Central memory CD4-positive, alpha-beta T cell (primary cell): Measurements from ENCODE around the gene TOMM6.
A peak's percentile ranks its signal among the peaks of the same experiment; 100 is the strongest.
"Not testable (repeated sequence)": the region's sequence is repeated elsewhere in the genome, so short reads cannot be mapped to it uniquely, and the experiment has no call there.

Experiments
- DNase-seq: peaks from one replicate; pipeline ENCODE4 v3.0.0; 2022

Gene TOMM6

DNA sequence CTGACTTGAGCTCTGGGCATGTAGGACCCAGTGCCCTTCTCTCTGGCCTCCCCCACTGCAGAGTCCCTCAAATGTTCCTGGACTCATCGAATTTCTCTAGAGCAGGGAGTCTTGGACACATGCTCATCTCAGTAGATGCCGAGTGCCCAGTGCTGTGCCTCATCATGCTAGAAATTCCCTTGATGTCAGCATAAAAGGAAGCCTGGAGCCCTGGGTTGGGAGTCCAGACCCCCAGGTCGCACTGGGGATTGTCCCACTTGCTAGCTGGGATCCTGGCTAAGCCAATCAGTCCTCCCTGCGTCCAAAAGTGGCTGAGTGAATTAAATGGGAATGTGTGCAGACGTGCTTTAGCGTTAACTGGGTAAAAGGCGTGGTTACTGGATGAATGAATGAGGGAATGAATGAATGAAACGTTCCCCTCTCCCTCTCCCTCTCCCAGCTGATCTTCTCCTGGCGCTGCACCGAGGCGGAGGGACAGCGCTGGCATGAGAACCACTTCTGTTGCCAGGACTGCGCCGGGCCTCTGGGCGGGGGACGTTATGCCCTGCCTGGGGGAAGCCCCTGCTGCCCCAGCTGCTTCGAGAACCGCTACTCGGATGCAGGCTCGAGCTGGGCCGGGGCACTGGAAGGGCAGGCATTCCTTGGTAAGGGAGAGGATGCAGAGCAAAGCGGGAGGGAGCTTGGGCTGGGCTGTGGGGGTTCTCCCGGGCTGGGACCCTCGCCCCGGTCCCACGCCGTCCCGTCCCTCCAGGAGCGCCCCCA is 1.6 kb upstream of the TOMM6 start:
- DNase-seq, result no peak

- DNase-seq, result peak; percentile 80
Observed at GRCh38 chr6:41786451-41787218, 859 bp upstream of the TOMM6 start.

DNA sequence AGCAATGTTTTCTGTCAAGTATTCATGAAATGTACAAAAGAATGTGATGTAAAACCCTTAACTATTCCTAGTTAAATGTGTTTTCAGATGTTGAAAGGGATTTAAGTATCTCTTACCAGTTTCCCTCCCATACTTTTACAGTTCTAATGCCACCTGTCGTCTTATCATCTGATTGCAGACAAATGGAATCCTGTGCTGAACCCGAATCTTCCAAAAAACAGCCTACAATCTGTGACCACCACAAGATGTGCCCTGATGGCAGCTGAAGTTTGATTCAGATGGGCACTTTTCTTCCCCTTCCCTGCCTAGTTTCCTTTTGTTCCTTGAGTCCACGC is 1.9 kb downstream of the TOMM6 start:
- DNase-seq, result no peak

- DNase-seq, result no peak
Observed at GRCh38 chr6:41790045-41790444, 2.6 kb downstream of the TOMM6 start.

DNA sequence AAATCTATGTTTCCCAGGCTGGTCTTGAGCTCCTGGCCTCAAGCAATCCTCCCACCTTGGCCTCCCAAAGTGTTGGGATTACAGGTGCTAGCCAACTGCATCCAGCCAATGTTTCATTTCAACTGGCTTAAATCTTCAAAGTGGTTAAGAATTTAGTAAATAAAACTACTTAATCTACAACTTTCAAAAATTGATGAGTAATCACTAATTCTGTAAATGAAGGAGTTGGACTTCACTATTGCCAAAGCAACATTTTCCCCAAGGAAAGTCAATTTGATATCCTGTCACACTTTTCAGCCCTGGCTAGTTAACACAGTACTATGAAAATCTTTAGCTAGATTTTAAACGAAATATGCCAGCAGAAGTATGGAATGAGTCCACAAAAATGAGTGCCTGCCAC is 3.8 kb downstream of the TOMM6 start:
- no peak for DNase-seq

DNA sequence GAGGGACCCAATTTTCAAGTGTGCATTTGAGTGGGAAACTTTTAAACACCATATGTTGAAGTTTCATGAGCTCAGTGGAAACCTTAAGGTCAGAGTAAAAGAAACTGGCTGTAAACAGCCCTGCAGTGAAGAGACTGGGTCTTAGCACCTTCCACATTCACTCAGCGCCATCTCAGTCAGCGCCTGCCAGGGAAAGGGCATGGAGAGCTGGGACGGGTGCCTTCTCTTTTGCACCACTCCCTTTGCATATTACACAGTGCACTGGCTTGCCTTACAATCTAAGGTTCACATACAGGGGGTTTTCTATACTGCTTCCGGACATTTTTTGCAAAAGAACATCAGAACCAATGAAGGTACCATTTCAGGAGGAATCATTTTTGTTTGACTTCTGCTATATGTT is 4.5 kb downstream of the TOMM6 start:
- DNase-seq, result no peak

DNA sequence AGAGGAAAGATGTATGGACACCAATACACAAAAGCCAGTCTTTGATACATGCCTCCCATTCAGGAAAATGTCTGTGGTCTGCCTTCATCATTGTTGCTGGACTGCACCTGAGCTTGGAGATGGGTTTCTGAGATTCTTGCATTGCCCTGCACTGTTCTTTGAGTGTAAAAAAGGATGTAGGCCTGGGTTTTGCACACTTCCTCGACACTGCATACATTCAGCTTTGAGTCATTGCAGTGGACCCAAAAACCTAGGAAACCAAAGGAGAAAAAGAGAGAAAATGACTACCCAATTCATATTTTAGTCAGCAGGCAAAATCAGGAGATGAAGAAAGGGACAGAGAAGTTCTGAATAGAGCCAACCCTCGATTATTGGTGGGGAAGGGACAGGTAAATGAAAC is 9.0 kb downstream of the TOMM6 start:
- no peak for DNase-seq

- DNase-seq, result no peak
Observed at GRCh38 chr6:41798901-41799558, 11.5 kb downstream of the TOMM6 start.

DNA sequence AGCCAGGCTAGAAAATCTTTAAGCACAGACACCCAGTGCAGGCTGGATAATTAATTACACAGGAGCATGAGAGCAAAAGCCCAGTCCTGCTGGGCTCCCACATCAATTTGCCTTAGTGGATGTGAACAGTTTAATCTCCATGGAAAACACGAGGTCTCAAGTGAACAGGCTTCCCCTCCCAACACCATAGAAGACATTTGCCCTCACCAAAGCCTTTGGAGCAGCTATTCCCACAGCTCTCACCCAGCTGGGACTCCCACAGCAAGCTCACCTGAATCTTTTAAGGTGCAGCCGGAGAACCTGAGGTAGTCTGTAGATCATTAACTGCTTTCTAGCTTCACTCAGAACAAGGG is 12.0 kb downstream of the TOMM6 start:
- no peak for DNase-seq

DNA sequence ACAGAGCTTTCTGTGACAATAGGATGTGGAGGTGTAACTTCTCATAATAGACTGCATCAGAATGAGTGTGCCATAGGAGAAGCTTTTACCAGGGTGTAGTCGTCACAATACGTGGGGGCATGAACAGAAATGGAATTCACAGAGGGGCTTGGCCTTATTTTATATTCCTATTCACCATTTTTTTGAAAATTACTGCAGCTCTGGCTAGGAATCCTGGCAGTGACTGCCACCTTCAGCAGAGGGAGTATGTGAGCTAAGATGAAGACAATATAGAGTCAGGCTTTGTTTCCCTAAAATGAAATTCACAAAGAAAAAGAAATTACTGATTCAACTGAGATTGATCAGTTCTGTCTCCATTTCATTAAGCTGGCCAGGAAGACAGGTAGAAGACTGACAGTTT is 13.9 kb downstream of the TOMM6 start:
- no peak for DNase-seq

DNA sequence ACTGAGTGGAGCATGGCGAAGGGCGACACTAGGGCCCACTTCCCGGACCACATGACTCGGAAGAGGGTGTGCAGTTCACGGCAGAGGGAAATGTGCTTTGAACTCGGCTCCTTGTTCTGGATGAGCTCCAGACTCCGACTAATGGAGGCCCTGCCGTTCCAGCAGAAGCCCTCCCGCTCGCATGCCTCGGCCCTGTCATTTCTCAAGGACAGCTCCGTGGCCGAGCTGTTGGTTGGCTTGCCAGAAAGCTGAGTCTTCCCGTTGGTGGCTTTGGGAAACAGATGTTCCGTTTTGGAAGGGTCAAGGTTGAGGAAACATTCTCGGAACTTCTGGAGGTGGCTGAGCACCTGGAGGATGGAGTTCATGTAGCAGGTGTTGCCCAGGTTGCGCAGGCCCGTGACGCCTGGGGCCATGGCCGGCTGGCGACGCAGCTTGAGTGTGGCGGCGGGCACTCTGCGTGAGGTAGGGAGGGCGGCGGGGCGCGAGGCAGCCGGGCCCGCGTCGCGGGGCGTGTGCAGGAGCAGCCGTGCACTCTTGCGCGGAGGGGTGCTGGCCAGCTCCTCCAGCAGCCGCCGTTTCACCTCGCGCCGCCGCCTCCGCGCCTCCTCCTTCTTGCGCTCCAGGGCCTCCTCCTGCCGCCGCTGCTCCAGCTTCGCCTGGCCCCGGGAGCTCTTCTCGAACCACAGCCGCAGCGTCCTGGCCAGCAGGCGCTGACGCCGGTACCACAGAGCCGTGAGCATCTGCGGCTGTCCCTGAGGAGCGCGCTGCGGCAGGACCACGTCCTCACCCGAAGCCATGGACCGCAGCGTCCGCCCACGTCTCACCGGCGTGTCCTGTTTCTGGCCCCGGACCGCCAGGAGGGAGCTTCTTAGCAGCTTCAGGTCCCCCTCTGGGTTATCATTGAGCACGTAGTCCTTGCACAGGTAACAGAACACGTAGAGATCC is 18.6 kb downstream of the TOMM6 start:
- DNase-seq, result no peak

GRCh38 chr6:41811095-41811494 is 23.6 kb downstream of the TOMM6 start:
- no peak for DNase-seq

- DNase-seq, result not testable (repeated sequence)
Observed at GRCh38 chr6:41811946-41812345, 24.5 kb downstream of the TOMM6 start.

GRCh38 chr6:41813469-41813868 is 26.0 kb downstream of the TOMM6 start:
- no peak for DNase-seq

- DNase-seq, result no peak
Observed at GRCh38 chr6:41813956-41814355, 26.5 kb downstream of the TOMM6 start.

- DNase-seq, result no peak
Observed at GRCh38 chr6:41814629-41815028, 27.1 kb downstream of the TOMM6 start.

- no peak for DNase-seq
Observed at GRCh38 chr6:41815587-41815986, 28.1 kb downstream of the TOMM6 start.

- DNase-seq, result no peak
Observed at GRCh38 chr6:41818271-41819054, 31.0 kb downstream of the TOMM6 start.

DNA sequence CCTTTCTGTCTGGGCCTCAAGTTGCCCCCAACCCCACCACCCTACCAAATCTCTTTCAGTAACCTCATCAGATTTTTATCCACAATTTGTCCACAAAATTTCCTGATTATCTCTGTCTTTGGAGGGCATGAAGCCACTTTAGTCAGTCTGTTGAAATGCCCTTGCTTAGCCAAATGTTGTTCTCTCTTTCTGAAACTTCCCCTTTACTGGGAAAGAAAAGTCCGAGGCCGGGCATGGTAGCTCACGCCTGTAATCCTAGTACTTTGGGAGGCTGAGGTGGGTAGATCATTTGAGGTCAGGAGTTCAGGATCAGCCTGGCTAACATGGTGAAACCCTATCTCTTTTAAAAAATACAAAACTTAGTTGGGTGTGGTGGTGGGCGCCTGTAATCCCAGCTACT is 33.8 kb downstream of the TOMM6 start:
- DNase-seq, result no peak

- no peak for DNase-seq
Observed at GRCh38 chr6:41822021-41822420, 34.5 kb downstream of the TOMM6 start.

- DNase-seq, result no peak
Observed at GRCh38 chr6:41823178-41823577, 35.7 kb downstream of the TOMM6 start.
